Stimulated activated CD8-positive, alpha-beta memory T cell treated with anti-CD3 and anti-CD28 coated beads, Interleukin-4, amount 100 ng/mL, for 48 hours (primary cell): ENCODE measurements around the gene BAIAP2.
"Not testable (repeated sequence)": the region's sequence is repeated elsewhere in the genome, so short reads cannot be mapped to it uniquely, and the experiment has no call there.

ENCODE experiments used
- DNase-seq: peaks from one replicate; pipeline ENCODE4 v3.0.0-alpha.2; 2020

BAIAP2 gene

GRCh38 chr17:81026266-81027036 is 8.5 kb upstream of the BAIAP2 start:
- no peak for DNase-seq

- no peak for DNase-seq
Measured at GRCh38 chr17:81027038-81027437, 7.9 kb upstream of the BAIAP2 start.

- no peak for DNase-seq
Measured at GRCh38 chr17:81027591-81028505, 7.1 kb upstream of the BAIAP2 start.

GRCh38 chr17:81028506-81028858 is 6.5 kb upstream of the BAIAP2 start:
- DNase-seq, result no peak

GRCh38 chr17:81029859-81030258 is 5.1 kb upstream of the BAIAP2 start:
- no peak for DNase-seq

- not testable (repeated sequence) for DNase-seq
Measured at GRCh38 chr17:81030312-81030711, 4.6 kb upstream of the BAIAP2 start.

GRCh38 chr17:81030741-81031565 is 4.0 kb upstream of the BAIAP2 start:
- DNase-seq, result no peak

GRCh38 chr17:81031566-81032550 is 3.1 kb upstream of the BAIAP2 start:
- DNase-seq, result no peak

- DNase-seq, result no peak
Measured at GRCh38 chr17:81032641-81033480, 2.1 kb upstream of the BAIAP2 start.

GRCh38 chr17:81033535-81034167 is 1.3 kb upstream of the BAIAP2 start:
- DNase-seq, result no peak

- DNase-seq, result no peak
Measured at GRCh38 chr17:81034168-81034777, 678 bp upstream of the BAIAP2 start.

GRCh38 chr17:81035521-81036196 is 708 bp downstream of the BAIAP2 start:
- no peak for DNase-seq

GRCh38 chr17:81036197-81036941 is 1.4 kb downstream of the BAIAP2 start:
- no peak for DNase-seq

GRCh38 chr17:81037026-81037797 is 2.3 kb downstream of the BAIAP2 start:
- no peak for DNase-seq

GRCh38 chr17:81037798-81038733 is 3.1 kb downstream of the BAIAP2 start:
- DNase-seq, result no peak

GRCh38 chr17:81039096-81039495 is 4.1 kb downstream of the BAIAP2 start:
- no peak for DNase-seq
